Activated CD4-positive, CD25-positive, alpha-beta regulatory T cell (primary cell): Measurements from ENCODE around the gene CDH1.
"Not testable (repeated sequence)": the region's sequence is repeated elsewhere in the genome, so short reads cannot be mapped to it uniquely, and the experiment has no call there.

Source experiments
- DNase-seq, 4 experiments: peaks; one replicate each; lab custom pipeline; 2025; lab: John Stamatoyannopoulos, UW

The CDH1 gene

GRCh38 chr16:68762996-68763756, 26.1 kb downstream of the CDH1 start:
- DNase-seq: no peak

GRCh38 chr16:68764862-68765261, 27.8 kb downstream of the CDH1 start:
- DNase-seq: no peak

- DNase-seq: no peak
Observed at GRCh38 chr16:68767581-68767980, 30.5 kb downstream of the CDH1 start.

- no peak for DNase-seq
Observed at GRCh38 chr16:68768175-68768574, 31.1 kb downstream of the CDH1 start.

GRCh38 chr16:68768771-68769170, 31.7 kb downstream of the CDH1 start:
- DNase-seq: no peak

- DNase-seq: no peak
Observed at GRCh38 chr16:68770671-68771070, 33.6 kb downstream of the CDH1 start.

GRCh38 chr16:68772030-68772681, 35.1 kb downstream of the CDH1 start:
- no peak for DNase-seq

- DNase-seq: no peak
Observed at GRCh38 chr16:68772871-68773270, 35.8 kb downstream of the CDH1 start.

GRCh38 chr16:68774982-68775634, 38.0 kb downstream of the CDH1 start:
- DNase-seq: no peak

- DNase-seq: no peak
Observed at GRCh38 chr16:68776821-68777485, 39.9 kb downstream of the CDH1 start.

GRCh38 chr16:68778551-68779231, 41.6 kb downstream of the CDH1 start:
- no peak for DNase-seq

- DNase-seq: no peak
Observed at GRCh38 chr16:68779891-68780290, 42.8 kb downstream of the CDH1 start.

- DNase-seq: no peak
Observed at GRCh38 chr16:68781784-68782183, 44.7 kb downstream of the CDH1 start.

- no peak for DNase-seq
Observed at GRCh38 chr16:68782198-68783174, 45.4 kb downstream of the CDH1 start.

- no peak for DNase-seq
Observed at GRCh38 chr16:68784226-68784625, 47.1 kb downstream of the CDH1 start.

GRCh38 chr16:68784721-68785120, 47.6 kb downstream of the CDH1 start:
- DNase-seq: no peak

GRCh38 chr16:68785715-68786114, 48.6 kb downstream of the CDH1 start:
- no peak for DNase-seq

GRCh38 chr16:68786685-68787418, 49.8 kb downstream of the CDH1 start:
- DNase-seq: no peak

- not testable (repeated sequence) for DNase-seq
Observed at GRCh38 chr16:68787419-68787807, 50.3 kb downstream of the CDH1 start.

- DNase-seq: no peak
Observed at GRCh38 chr16:68790130-68790761, 53.2 kb downstream of the CDH1 start.
